GM12891 (cell line): ENCODE data around the gene CASP8AP2.

ENCODE experiments used
- PAX5 ChIP-seq: IDR thresholded peaks from 2 replicates; pipeline ENCODE4 v1.6.1; 2011; ENCODE audit warnings: low read length, moderate library complexity, mild to moderate bottlenecking; ENCODE audit not compliant: insufficient read depth, severe bottlenecking
- POLR2A ChIP-seq: IDR thresholded peaks from 2 replicates; pipeline ENCODE4 v1.6.1; 2011; ENCODE audit warnings: low read depth, low read length, control low read depth
- POLR2AphosphoS5 ChIP-seq: IDR thresholded peaks from 2 replicates; pipeline ENCODE4 v1.6.1; 2011; ENCODE audit warnings: low read depth, low read length, control low read depth
- POU2F2 ChIP-seq: IDR thresholded peaks from 2 replicates; pipeline ENCODE4 v1.6.1; 2011; ENCODE audit warnings: low read depth, mild to moderate bottlenecking, control low read depth, low read length, moderate library complexity
- SPI1 ChIP-seq: IDR thresholded peaks from 2 replicates; pipeline ENCODE4 v1.6.1; 2011; ENCODE audit warnings: low read depth, low read length, control low read depth
- TAF1 ChIP-seq: IDR thresholded peaks from 2 replicates; pipeline ENCODE4 v1.6.1; 2011; ENCODE audit warnings: low read depth, low read length, control low read depth

- no peak for TF ChIP-seq POLR2A
- TF ChIP-seq POLR2AphosphoS5, result no peak
- TF ChIP-seq POU2F2, result no peak
- TF ChIP-seq SPI1, result no peak
- no peak for TF ChIP-seq TAF1
- TF ChIP-seq PAX5, result no peak
These were observed 13.4 kb downstream of the CASP8AP2 start for GRCh38 chr6:89843070-89843469.
